NAMALWA (cell line): Measurements from ENCODE around the gene AKAP13.

ENCODE experiments used
- DNase-seq: peaks from one replicate; pipeline ENCODE4 v3.0.0-alpha.2; 2015; ENCODE audit warnings: low spot score

AKAP13 gene

GRCh38 chr15:85539491-85539890, 159.1 kb downstream of the AKAP13 start:
- no peak for DNase-seq

- DNase-seq = no peak
These were observed 159.8 kb downstream of the AKAP13 start for GRCh38 chr15:85540085-85540797.

GRCh38 chr15:85541744-85542143, 161.3 kb downstream of the AKAP13 start:
- DNase-seq = no peak

GRCh38 chr15:85542488-85542887, 162.1 kb downstream of the AKAP13 start:
- no peak for DNase-seq

GRCh38 chr15:85542895-85543331, 162.5 kb downstream of the AKAP13 start:
- DNase-seq = no peak

- DNase-seq = peak; percentile 24
These were observed 163.3 kb downstream of the AKAP13 start for GRCh38 chr15:85543741-85544155.

GRCh38 chr15:85545185-85545584, 164.8 kb downstream of the AKAP13 start:
- no peak for DNase-seq

- no peak for DNase-seq
These were observed 165.3 kb downstream of the AKAP13 start for GRCh38 chr15:85545752-85546151.

GRCh38 chr15:85547386-85547785, 167.0 kb downstream of the AKAP13 start:
- DNase-seq = no peak

GRCh38 chr15:85550283-85550682, 169.9 kb downstream of the AKAP13 start:
- DNase-seq = no peak

- DNase-seq = no peak
These were observed 170.9 kb downstream of the AKAP13 start for GRCh38 chr15:85551221-85551832.

GRCh38 chr15:85554852-85555521, 174.6 kb downstream of the AKAP13 start:
- peak; percentile 33 for DNase-seq

GRCh38 chr15:85555875-85556617, 175.6 kb downstream of the AKAP13 start:
- DNase-seq = no peak

GRCh38 chr15:85556618-85556895, 176.2 kb downstream of the AKAP13 start:
- DNase-seq = no peak

GRCh38 chr15:85557385-85557784, 177.0 kb downstream of the AKAP13 start:
- DNase-seq = no peak

- no peak for DNase-seq
These were observed 178.4 kb downstream of the AKAP13 start for GRCh38 chr15:85558848-85559247.

- DNase-seq = no peak
These were observed 179.1 kb downstream of the AKAP13 start for GRCh38 chr15:85559530-85559929.

- no peak for DNase-seq
These were observed 182.4 kb downstream of the AKAP13 start for GRCh38 chr15:85562824-85563223.

GRCh38 chr15:85563328-85563727, 182.9 kb downstream of the AKAP13 start:
- no peak for DNase-seq

GRCh38 chr15:85563731-85564130, 183.3 kb downstream of the AKAP13 start:
- no peak for DNase-seq

GRCh38 chr15:85564686-85565085, 184.3 kb downstream of the AKAP13 start:
- DNase-seq = no peak

- DNase-seq = no peak
These were observed 187.9 kb downstream of the AKAP13 start for GRCh38 chr15:85568261-85568808.
